ENCODE results near the gene SLC9A3.
"Not testable (repeated sequence)": the region's sequence is repeated elsewhere in the genome, so short reads cannot be mapped to it uniquely, and the experiment has no call there.

The SLC9A3 gene

DNA sequence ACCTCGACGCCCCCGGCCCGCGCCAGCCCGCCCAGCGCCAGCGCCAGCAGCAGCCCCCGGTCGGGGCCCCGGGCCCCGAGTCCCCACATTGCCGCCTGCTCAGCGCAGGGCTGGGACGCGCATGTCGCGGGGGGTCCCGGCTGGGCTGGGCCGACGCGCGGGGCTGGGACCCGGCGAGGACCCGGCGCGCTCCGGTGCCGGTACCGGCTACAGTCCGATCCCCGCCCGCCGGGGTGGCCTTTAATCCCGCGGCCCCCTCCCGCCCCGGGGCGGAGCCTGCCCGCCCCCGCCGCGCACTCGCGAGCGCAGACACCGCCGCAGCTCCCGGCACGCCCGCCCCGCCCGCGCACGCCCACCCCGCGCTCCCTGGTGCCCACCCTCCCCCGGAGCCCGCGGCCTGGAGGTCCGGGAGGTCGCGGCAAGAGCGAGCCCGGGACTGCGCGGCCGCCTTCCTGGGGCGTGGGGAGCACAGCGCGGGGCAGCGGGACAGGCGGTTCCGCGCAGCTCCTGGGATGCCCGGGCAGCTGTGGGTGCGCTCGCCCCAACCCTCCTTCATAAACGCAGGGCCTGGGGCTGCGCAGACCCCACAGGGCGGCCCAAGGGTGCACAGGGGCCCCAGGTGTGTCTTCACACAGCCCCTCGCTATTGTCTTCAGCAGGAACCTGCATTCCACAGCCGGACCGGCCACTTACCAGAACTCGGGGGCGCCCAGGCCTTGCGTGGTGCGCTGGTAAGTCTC lies at the start of gene SLC9A3:
Gene SLC9A3, minus strand, starts transcription at position 216 of the 739 bp plus-strand sequence.
- no peak for DNase-seq

DNA sequence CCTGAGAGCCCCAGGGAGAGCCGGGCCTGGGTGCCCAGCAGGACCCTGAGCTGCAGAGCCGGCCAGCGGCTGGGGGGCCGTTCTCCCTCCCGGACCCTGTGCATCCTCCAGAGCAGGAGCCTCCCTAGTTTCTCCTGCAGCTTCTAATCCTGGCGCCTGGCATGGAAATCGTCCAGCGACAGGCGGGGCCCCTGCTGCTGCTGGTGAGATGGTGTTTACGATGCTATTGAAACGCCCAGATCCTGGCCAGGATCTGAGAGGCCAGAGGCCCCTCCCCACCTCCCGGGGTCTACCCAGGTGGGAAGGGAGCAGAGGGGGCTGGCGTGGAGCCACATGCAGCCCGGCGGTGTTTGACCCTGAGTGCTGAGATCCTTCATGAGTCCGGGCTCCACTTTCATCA lies 49.7 kb upstream of the SLC9A3 start:
- no peak for DNase-seq

DNA sequence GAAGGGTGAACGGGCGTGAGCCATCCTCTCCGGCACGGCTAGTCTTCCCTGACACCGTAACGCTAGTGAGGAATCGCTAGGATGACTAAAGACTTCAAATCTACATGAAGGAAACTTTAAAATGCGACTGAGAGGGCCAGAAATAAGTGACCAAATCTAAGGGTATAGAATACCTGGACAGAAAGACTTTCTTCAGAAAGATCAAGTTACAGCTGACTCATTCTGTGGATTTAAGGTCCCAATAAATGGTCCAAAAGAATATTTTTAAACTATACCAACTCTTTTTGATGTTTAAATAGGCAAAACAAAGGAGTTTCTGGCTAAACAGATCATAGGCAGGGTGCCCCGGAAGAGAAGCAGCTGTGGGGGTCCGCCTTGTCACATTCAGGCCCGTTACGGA lies 49.0 kb upstream of the SLC9A3 start:
- no peak for DNase-seq

DNA sequence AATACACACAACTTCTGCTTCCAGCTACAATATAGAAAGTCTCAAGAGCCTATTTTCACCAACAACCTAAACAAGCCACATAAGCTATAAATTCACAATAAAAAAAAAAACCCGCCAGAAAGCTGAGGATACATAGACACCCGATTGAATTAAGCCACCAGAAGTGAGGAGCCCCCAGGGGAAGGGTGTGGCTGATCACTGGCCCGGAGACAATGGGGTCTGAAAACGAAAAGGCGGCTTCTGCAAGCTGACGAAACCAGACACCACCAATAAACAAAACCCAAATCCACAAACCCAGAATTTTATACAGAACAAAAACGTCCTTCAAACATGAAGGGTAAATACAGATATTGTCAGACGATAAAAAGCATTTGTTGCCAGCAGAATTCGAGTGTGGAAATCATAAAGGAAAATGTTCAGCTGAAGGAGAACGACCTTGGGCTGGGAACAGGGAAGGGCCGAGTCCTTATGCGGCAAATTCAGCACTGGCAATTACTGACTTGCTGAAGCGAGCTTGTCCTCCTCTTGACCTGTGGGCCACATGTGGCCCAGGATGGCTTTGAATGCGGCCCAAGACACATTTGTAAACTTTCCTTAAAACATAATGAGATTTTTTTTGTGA lies 48.3 kb upstream of the SLC9A3 start:
- DNase-seq = no peak

DNA sequence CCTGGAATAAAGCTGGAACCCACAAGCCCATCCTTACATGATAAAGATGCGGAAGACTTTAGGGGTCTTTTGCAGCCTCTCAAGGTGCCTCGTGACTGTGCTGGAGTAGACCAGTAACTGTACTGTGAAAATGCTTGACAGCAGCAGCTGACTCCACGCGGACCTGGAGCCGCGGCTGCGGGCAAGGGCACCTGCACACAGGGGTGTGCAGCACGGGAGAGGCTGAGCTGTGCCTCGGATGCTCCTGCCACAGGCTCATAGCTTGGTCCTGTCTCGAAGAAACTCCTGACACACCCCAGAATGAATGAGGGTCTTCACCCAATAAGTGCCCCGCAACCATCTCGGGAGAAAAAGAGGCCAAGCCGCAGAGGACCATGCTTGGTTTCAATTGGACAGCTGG lies 47.5 kb upstream of the SLC9A3 start:
- DNase-seq = no peak

DNA sequence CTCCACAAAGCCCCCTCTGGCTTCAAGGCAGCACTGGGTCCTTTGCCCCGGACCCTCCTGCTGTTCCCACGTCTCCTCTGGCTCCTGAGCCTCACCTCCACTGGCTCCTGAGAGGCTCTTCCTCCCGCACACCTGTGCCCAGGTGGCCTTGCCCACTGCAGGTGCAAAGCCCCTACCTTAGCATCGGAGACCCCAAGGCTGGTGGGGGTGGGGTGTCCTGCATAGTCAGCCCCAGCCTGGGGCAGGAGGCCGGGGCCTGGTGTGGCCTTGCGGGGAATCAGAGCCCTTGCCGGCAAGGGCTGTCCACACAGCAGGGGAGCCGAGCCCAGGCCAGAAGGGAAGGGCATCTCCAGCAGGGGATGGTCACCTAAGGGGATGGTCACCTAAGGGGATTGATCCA lies 46.6 kb upstream of the SLC9A3 start:
- DNase-seq = no peak

DNA sequence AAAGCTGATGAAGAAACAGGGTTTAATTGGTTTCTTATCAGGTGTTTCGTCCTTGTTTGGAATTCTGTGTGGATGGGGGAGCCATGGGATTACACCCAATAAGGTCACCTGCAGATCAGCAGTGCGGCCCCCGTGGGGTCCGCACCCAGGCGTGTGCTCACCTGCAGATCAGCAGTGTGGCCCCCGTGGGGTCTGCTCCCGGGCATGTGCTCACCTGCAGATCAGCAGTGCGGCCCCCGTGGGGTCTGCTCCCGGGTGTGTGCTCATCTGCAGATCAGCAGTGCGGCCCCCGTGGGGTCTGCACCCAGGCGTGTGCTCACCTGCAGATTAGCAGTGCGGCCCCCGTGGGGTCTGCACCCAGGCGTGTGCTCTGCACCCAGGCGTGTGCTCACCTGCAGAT lies 46.2 kb upstream of the SLC9A3 start:
- no peak for DNase-seq

DNA sequence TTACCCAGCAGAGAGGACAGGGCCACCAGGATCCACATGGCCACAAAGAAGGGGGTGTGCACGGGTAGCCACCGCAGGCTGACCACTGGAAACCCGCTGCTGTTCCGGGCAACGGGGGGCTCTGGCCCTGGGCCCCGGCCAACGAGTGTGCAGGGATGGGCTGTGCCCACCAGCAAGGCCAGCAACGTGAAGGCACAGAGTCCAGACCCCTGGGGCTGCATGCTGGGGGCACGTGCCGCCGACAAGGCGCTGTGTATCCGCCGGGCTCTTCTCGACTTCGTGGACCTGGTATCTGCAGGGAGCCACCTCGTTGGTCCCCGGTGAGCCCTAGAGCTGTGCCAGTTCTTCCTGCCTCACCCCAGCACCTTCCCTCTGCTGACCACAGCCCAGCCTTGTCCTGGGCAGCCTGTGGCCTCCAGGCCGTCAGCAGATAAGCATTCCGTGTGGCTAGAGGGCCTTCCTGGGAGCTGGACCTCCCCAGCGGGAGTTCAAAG lies 45.7 kb upstream of the SLC9A3 start:
- DNase-seq = no peak

DNA sequence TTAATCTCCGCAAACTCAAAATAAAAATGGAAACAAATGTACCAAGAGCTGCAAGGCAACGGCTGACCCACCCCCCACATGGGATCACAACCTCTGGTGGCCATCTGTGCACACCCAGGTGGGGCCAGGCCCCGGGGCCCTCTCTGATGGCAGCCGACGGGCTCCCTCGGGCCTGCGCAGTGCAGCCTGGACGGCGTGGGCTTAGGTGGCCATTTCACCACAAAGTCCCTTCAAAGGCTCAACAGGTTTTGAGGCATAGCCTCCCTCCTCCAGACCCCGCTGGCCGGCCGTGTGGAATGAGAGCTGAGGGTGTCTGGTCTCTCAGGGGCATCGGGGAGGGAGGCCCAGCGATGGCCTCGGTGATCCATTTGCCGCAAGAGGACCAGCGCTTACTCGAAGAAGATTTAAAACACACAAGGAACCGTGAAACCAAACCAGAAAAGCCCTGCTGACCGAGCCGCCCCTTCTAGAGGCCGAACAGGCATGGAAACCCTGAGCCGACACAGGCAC lies 45.2 kb upstream of the SLC9A3 start:
- DNase-seq = no peak

DNA sequence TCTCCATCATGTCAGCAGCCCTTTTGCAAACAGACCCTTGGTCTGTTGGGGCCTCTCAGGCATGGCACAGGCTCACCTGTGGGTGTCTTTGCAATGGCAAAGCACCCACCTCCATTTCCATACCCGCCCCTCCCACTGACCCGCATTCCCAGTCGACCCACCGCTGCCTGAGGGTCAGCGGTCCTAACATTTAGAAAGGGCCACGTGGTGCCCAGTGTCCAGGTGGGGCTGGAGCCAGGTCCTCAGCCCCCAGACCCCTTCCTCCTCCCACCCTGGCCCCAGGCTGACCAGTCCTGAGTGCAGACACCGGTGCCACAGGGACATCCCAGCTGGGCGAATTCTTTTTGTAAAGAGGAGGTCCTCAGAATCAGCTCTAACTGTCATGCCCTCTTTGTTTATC lies 44.6 kb upstream of the SLC9A3 start:
- no peak for DNase-seq

DNA sequence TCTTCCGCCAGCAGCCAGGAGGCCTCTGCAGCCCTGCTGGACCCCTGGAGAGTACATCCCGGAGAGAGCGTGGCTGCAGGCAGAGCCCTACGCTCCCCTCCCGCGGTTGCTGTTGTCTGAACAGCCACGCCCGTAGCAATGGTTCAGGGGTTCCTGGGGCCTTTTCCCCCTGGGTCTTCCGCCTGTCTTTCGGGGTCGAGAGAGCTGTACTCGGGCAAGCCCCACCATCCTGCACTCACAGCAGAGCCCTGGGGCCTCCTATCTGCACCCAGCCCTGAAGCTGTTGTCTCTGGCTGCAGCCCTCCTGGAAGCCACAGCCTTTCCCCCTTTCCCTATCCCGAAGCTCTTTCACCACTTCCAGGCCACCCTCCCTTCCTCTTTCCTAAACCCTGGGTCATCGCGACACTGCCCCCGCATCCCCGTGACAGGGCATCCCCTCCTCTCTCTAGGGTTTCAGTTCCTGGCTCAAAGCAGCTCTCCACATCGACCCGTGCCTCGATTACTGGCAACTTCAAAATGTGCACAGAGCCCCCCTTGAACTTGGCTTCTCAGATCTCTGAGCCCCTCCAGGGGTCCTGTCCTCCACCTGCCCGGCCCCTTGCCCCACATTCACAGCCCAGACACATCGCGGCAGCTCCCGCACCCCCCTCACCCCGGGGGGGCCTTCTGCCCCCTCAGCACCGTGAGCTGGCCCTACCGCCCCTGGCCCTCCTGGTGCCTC lies 44.0 kb upstream of the SLC9A3 start:
- no peak for DNase-seq

DNA sequence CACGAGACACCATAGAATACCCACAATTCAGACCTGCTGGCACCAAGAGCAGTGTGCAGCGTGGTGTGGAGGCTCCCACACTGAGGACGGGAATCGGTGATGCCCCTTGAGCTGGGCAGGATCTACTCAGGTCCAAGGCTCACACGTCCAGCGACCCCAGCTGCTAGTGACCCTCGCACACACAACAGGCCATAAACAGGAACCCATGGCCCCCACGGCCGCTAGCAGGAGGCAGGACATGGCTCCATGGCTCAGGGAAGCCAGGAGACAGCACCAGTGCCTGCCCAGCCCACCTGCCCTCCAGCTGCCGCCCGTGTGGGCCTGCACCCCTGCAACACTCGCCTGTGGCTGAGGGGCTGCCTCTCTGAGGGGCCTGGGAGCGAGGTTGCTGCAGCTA lies 43.4 kb upstream of the SLC9A3 start:
- DNase-seq = no peak

DNA sequence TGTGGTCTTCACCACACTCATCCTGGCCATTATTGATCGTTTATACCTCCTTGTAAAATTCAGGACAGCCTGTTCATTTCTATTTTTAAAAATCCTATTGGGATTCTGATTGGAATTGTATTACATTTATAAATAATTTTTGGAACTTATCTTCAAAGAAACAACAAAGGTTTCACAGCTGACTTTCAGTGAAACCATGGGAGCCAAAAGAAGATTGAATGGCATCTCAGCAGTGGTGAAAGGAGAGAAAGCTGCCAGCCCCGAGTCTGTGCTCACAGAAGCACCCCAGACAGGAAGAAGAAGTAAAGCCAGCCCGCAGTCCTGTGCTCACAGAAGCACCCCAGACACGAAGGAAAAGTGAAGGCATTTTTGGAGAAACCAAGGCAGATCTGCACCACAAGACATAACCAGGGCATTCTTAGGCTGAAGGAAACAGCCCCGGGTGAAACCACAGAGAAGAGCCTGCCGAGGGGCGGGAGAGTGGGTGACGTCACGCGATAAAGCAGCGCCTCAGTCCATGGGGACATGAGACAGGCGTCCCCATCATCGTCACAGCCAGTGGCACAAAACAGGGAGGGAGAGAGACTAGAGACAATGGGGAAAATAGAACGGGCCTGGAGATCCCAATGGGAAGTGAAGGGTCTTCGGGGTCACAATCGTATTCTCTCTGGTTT lies 42.5 kb upstream of the SLC9A3 start:
- DNase-seq = no peak

DNA sequence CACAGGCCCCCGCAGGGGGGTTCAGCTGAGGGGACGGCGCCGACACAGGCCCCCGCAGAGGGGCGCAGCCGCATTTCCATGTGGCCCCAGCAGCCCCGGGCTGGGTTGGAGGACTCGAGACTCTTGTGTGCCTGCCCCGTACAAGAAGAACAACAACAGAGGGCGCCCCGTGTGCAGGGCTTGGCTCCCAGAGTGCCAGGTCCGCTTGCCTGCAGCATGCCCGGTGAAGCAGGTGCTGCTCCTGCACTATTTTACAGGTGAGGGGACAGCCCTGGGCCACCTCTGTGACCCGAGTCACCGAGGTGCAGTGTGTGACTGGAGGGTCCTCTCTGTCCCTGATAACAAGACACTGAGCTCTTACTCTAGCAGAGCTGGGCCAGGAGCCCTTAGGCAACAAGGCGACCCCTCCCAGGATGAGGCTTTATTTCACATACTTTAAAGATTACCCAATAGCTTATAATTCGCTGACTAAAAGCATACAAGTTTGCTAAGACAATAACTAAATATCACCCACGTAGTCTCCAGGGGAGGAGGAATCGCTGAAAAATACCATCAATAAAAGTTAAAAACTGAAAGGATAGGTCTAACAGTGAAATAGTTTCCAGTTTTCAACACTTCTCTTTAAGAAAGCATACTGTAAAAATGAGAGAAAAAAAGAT lies 41.7 kb upstream of the SLC9A3 start:
- no peak for DNase-seq

DNA sequence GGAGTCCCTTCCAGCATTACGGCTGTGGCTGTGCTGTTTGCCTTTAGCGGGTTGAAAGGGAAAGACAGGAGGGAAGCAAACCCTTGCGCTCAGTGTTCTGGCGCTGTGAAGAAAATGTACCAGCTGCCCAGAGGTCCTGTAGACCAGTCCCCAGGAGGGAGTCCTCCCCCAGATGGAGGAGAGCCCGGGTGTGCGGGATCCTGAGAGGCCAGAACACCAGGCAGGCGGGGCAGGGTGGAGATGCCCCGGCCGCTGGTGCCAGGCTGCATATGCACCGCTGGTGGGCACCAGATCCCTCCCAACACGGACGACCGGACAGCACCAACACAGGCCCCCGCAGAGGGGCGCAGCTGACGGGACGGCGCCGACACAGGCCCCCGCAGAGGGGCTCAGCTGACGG lies 37.2 kb upstream of the SLC9A3 start:
- no peak for DNase-seq

DNA sequence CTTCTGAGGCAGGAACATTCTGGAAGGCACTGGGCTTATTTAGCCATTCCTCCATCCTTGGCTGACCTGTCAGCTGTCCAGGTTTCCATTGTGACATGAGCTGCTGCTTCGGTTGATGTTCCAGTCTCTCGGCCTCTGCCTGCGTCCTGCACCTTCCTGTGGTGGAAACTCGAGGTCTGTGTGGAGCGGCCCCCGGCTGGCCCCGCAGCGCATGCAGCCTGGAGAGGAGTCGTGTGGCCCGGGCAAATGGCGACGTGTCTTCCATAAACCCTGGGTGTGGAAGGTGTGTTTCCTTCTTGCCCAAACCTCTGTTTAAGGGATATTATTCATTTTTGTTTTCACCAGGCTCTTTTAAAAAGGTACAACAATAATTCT lies 36.5 kb upstream of the SLC9A3 start:
- DNase-seq = no peak

DNA sequence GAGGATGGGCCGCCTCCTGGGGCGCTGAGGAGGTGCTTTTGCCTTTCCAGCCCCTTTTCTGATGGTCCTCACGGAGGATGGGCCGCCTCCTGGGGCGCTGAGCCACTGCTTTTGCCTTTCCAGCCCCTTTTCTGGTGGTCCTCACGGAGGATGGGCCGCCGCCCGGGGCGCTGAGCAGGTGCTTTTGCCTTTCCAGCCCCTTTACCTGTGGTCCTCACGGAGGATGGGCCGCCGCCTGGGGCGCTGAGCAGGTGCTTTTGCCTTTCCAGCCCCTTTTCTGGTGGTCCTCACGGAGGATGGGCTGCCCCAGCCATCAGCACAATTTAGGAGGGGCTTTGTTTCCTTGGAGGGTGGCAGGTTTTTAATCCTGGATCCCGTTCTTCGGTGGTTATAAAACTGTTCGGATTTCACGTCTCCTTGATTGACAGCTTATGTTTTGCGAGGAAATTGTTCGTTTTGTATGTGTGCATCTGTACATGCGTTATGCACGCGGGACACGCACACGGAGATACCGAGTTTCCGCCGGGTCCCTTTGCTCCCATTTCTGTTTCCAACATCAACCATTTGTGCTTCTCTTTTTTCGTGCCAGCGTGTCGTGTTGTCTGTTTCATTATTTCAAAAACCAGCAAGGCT lies 34.7 kb upstream of the SLC9A3 start:
- no peak for DNase-seq

DNA sequence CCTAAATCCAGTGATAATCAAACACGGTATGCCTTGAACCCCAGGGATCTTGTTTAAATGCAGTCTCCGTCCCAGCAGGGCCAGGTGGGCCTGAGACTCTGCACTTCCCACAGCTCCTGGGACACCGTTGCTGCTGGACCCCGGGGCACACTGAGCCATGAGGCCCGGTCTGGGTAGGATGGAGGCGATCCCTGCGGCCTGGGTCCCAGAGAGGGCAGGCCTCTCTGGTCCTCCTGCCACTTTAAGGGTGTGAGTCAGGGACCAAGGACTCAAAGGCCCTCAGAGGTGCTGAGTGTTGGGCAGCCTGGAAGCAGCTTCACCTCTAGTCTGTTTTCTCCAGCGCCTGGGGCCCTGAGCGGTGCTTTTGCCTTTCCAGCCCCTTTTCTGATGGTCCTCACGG lies 34.1 kb upstream of the SLC9A3 start:
- DNase-seq = no peak

DNA sequence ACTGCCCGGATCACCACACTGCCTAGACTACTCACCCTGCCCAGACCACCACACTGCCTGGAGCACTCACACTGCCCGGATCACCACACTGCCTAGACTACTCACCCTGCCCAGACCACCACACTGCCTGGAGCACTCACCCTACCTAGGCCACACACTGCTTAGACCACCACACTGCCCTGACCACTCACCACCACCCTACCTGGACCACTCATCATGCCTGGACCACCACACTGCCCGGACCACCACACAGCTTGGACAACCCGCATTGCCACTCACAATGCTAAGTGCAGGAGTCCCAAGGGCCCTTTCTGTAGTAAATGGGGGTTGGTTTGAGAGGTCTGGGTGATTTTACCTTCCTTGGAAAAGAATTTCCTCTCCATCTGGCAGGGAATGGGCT lies 33.7 kb upstream of the SLC9A3 start:
- not testable (repeated sequence) for DNase-seq

DNA sequence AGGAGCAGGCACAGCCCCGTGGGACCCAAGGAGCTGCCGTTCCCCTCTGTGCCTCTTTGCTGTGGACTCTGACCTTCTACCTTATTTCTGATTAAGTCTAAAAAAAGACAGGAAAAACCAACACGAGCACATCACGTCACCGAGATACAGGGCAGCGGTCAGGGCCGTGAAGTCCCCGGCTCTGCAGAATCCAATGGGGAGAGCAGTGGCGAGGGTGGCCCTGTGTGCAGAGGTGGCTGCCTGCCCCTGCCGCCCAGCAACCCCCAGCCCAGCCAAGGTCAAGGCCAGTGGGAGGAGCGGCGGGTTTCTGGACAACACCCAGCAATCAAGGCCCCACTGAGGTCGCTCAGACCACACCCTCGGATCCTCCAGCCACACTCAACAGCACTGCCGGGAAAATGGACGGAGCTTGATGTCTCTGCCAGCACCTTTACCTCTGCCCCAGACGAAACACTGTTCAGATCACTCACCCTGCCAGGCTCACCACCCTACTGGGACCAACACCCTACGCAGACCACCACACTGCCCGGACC lies 32.7 kb upstream of the SLC9A3 start:
- no peak for DNase-seq

DNA sequence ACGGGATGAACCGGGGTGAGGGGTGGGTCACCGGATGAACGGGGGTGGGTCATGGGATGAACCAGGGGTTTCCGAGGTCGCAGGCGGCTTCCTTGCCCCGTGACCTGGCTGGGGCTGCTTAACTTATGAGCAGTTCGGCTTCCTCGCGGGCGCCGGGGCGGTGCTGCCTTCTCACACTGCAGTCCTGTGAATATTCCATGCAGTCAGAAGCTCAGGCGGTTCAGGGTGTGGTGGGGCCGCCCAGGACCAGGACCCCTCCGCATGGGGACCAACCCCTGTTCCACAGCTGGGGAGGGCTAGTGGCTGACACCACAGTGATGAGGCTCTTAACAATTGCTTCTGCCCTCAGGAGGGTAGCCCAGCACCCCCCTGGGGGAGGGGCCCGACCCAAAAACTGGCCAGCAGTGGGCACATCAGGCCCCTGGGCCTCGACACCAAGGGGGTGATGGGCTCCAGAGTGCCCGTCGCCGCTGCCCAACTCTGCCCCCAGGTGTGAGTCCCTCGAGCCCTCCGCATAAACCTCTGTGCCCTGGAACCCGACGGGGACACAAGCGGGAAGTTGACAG lies 30.9 kb upstream of the SLC9A3 start:
- no peak for DNase-seq
